ENCODE data around the gene RAB3B.

Gene RAB3B

DNA sequence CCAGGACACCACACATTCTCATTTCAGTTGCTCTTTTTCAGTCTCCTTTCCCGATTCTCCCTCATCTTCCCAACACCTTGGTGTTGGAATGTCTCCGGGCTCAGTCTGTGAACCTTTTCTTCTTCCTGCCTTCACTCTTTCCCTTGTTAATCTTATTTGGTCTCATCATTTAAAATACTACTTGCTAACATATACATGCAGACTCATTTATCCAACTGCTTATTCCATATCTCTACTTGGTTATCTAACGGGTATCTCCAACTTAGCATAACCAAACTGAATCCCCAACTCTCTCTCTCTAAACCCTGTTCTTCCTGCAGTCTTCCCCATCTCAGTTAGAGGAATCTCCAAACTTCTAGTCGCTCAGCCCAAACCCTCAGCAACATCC lies 26.2 kb downstream of the RAB3B start:
- Histone ChIP-seq H4K20me1 (ENCODE audit: insufficient read depth, low read length) (no peaks in the 10 kb centered on the region), H3K4me1 (ENCODE audit: low read length) (peaks cover 14% of the 10 kb centered on the region), H3K79me2 (ENCODE audit: low read length) (no peaks in the 10 kb centered on the region), H3K4me2 (ENCODE audit: low read length) (no peak overlapping the region), H3K27me3 (ENCODE audit: low read depth, low read length) (no peaks in the 10 kb centered on the region), H3K4me3 (ENCODE audit: low read length) (no peak overlapping the region), H2AFZ (ENCODE audit: low read depth, low read length) (no peak overlapping the region), H3K9me3 (ENCODE audit: insufficient read depth, low read length) (no peaks in the 10 kb centered on the region), H3K9ac (ENCODE audit: low read length) (no peak overlapping the region), H3K27ac (ENCODE audit: low read length) (no peak overlapping the region), H3K36me3 (replicated peaks; ENCODE audit: low read depth, low read length) (no peaks in the 10 kb centered on the region)
- TF ChIP-seq EZH2phosphoT487 (IDR thresholded peaks at IDR 0.05; ENCODE audit: low read depth) (no peak), CTCF (IDR thresholded peaks at IDR 0.05; ENCODE audit: low read depth, low read length) (no peak)

DNA sequence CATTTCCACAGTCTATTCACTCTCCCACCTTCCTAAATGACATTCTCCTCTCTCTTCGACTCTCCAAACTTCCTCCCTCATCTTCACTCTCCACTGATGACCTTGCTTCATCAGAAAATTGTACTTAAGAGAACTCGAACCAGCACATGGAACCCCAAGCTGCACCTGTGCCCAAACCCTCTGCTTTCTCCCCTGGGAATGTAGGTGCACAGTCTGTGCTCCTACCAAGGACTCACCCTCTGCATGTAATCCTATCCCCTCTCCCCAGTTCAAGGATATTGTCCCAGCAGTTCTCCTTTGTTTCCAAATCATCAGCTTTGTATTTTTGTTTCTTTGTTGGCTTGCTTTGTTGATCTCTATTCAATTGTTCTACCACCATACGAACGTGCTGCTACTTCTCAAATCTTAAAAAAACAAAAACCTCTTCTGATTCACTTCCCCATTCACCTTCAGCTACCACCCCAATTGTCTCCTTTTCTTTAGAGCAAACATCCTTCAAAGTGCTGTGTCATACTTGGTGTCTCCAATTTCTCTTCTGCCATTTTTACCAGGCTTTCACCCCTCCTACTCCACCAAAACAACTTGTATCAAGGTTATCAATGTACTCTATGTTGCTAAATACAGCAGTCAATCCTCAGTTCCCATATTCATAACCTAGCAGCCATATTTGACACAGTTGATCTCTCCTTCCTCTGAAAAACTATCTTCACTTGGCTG lies 26.8 kb downstream of the RAB3B start:
- Histone ChIP-seq H3K4me2 (ENCODE audit: low read length) (0 out of 2 replicates have a peak overlapping the region, but pooled peaks have one; percentile 2), H3K27ac (ENCODE audit: low read length) (no peak overlapping the region), H3K4me1 (ENCODE audit: low read length) (peaks cover 14% of the 10 kb centered on the region), H3K4me3 (ENCODE audit: low read length) (no peak overlapping the region), H2AFZ (ENCODE audit: low read depth, low read length) (no peak overlapping the region), H3K9ac (ENCODE audit: low read length) (no peak overlapping the region), H3K36me3 (replicated peaks; ENCODE audit: low read depth, low read length) (no peaks in the 10 kb centered on the region), H3K79me2 (ENCODE audit: low read length) (no peaks in the 10 kb centered on the region), H3K9me3 (ENCODE audit: insufficient read depth, low read length) (no peaks in the 10 kb centered on the region), H4K20me1 (ENCODE audit: insufficient read depth, low read length) (no peaks in the 10 kb centered on the region), H3K27me3 (ENCODE audit: low read depth, low read length) (no peaks in the 10 kb centered on the region)
- TF ChIP-seq CTCF (IDR thresholded peaks at IDR 0.05; ENCODE audit: low read depth, low read length) (no peak), EZH2phosphoT487 (IDR thresholded peaks at IDR 0.05; ENCODE audit: low read depth) (no peak)

DNA sequence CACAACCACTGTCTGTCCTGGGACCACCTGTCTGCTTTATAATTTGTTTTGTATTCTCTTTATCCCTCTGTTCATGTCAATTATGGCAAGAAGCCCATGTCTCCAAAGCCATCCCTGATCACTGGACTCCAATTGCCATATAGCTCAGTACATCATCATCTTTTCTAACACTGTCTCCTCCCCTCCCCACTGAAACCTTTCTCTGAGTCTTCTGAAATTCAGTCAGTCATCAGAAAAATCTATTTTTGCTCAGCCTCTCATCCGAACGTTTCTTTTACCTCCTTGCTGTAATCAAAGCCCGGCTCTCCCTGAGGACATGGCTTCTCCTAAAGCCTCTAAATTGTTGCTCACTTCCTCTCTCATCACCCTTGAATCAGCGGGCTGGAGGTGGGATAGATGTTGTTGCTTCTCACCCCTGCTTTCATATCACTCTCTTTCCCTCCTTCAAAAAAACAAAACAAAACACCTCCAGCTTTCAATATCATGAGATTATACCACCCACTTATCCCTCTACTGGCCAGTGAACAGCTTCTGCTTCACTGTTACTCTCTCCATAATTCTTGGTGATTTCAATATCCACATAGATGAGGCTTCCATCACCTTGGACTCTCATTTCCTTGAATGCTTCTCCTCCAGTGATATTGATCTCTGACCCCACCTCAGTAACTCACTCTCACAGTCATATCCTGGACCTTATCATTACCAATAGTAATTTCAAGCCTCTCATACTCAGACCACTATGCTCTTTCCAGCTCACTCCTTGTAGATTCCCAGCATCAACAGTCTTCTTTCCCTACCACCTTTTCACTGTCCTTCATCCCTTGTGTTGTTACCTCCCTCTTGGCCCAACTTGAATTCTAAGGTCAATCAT lies 27.8 kb downstream of the RAB3B start:
- TF ChIP-seq EZH2phosphoT487 (IDR thresholded peaks at IDR 0.05; ENCODE audit: low read depth) (no peak), CTCF (IDR thresholded peaks at IDR 0.05; ENCODE audit: low read depth, low read length) (no peak)
- Histone ChIP-seq H3K9me3 (ENCODE audit: insufficient read depth, low read length) (no peaks in the 10 kb centered on the region), H3K4me2 (ENCODE audit: low read length) (peak overlapping the region; percentile 7; the same call in 1 of the 2 replicates), H3K79me2 (ENCODE audit: low read length) (no peaks in the 10 kb centered on the region), H2AFZ (ENCODE audit: low read depth, low read length) (peak overlapping the region; percentile 54; the same call in 1 of the 2 replicates), H3K4me1 (ENCODE audit: low read length) (peaks cover 14% of the 10 kb centered on the region), H3K36me3 (replicated peaks; ENCODE audit: low read depth, low read length) (no peaks in the 10 kb centered on the region), H3K9ac (ENCODE audit: low read length) (no peak overlapping the region), H3K4me3 (ENCODE audit: low read length) (no peak overlapping the region), H3K27ac (ENCODE audit: low read length) (no peak overlapping the region), H4K20me1 (ENCODE audit: insufficient read depth, low read length) (no peaks in the 10 kb centered on the region), H3K27me3 (ENCODE audit: low read depth, low read length) (no peaks in the 10 kb centered on the region)

GRCh38 chr1:51961954-51962353 lies 28.5 kb downstream of the RAB3B start:
- H3K27ac ChIP-seq (ENCODE audit: low read length) = no peak overlapping the region
- no peak overlapping the region for H3K9ac ChIP-seq (ENCODE audit: low read length)
- no peaks in the 10 kb centered on the region for H4K20me1 ChIP-seq (ENCODE audit: insufficient read depth, low read length)
- H3K36me3 ChIP-seq (replicated peaks; ENCODE audit: low read depth, low read length) = no peaks in the 10 kb centered on the region
- H3K27me3 ChIP-seq (ENCODE audit: low read depth, low read length) = no peaks in the 10 kb centered on the region
- H3K4me3 ChIP-seq (ENCODE audit: low read length) = no peak overlapping the region
- H3K79me2 ChIP-seq (ENCODE audit: low read length) = no peaks in the 10 kb centered on the region
- peaks cover 14% of the 10 kb centered on the region for H3K4me1 ChIP-seq (ENCODE audit: low read length)
- H3K4me2 ChIP-seq (ENCODE audit: low read length) = no peak overlapping the region
- TF ChIP-seq CTCF (IDR thresholded peaks at IDR 0.05; ENCODE audit: low read depth, low read length) = no peak
- no peak for TF ChIP-seq EZH2phosphoT487 (IDR thresholded peaks at IDR 0.05; ENCODE audit: low read depth)
- H2AFZ ChIP-seq (ENCODE audit: low read depth, low read length) = no peak overlapping the region
- no peaks in the 10 kb centered on the region for H3K9me3 ChIP-seq (ENCODE audit: insufficient read depth, low read length)

Measured in OCI-LY3 (cell line).